COLO668 (cell line): Measurements from ENCODE around the gene NKX2-8.

Experiments used
- DNase-seq: peaks from one replicate; lab custom pipeline; 2025; ENCODE audit not compliant: unreplicated experiment; lab: John Stamatoyannopoulos, UW

NKX2-8 gene

GRCh38 chr14:36582011-36582873 lies at the start of gene NKX2-8:
NKX2-8 (minus strand) TSS chr14:36582614; CDS start chr14:36582389, 225 bp downstream.
- DNase-seq = peak; percentile 80

- DNase-seq = no peak
These were observed 45.6 kb upstream of the NKX2-8 start for GRCh38 chr14:36627981-36628380.

DNA sequence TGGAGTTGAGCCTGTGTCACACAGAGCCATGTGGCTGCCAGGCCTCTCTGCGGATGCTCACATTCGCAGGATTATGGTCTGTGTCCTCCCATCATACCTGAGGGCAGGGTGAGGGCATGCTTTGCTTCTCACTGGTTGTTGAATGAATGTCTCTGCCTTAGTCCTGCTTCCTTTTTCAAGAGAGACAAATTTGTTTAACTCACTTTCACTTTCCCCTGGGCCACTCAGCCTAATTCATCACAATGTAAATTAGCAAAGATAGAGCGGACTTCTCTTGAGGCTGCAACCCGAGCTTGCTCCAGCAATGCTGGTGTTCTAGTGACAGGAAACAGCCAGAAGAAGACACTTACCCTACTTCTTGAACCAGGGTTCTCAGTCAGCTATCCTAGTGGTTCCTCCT lies 43.7 kb upstream of the NKX2-8 start:
- DNase-seq = no peak

DNA sequence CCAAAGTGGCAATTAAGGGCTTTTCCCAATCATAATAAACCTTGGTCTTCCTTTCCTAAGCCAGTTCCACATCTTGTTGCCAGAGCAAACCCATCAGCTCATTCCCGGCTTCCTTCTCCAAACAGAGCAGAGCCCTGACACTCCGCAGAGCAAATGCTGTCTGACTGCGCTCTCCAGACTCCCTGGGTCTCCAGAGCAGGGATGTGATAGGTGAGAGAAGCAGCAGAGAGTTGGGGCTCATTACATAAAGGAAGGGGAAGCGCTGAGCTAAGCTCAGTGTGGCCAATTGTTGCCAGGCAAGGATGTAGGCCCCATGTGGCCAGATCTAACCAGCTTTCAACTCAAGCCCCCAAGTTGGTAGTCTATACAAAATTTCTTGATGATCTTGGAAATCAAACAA lies 43.0 kb upstream of the NKX2-8 start:
- DNase-seq = no peak

GRCh38 chr14:36625014-36625413 lies 42.6 kb upstream of the NKX2-8 start:
- DNase-seq = no peak

DNA sequence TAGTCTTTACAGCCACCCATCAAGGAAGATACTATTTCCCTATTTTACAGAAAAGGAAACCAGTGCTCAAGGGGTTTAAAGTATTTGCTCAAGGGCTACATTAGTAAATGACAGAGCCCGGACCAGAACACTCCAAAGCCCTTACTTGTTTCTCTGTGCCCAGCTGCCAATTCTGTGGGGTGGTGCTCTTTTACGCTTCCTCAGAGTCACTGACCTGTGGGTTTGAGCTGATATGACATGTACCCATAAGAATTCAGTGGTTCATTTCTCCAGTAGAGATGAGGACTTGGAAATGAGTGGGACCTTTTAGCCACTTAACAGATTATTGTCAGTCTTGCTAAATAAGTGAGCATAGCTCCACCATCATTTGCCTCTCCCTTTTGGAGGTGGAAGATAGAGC lies 37.4 kb upstream of the NKX2-8 start:
- no peak for DNase-seq

DNA sequence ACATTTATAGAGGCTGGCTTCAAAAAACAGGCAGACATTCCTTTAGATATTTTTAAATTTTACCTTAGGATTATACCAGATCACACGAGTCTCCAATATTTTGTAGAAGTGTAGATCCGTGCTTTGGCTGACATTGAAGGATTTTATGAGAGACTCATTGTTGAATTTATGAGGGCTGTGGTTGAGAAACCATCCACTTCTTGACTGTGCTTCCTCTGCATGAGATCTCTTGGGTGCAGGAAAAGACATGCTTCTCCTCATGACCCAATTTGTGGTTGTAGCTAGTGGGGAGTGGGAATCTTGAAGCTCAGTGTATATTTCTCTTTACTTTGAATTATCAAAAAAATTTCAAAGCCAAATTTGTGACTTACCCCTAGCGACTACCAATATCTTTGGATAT lies 36.7 kb upstream of the NKX2-8 start:
- no peak for DNase-seq

GRCh38 chr14:36618641-36619040 lies 36.2 kb upstream of the NKX2-8 start:
- no peak for DNase-seq

DNA sequence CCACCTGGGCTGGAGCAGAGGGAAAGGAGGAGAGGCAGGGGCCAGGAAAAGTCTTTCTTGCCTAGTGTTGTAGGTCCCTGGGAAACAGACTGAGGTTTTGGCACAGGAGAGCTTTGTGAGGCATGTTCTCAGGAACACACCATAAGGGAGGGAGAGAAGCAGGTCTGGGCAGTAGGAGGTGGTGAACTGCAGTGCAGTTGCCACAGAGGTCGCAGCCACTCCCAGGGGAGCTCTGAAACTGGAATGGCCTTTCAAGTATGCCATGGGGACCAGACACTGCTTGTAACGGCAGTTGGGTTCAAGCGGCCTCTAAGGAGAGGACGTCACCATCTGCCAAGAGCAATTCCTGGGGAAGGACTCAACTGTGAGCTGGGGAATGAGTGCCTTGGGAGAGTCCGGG lies 35.4 kb upstream of the NKX2-8 start:
- DNase-seq = no peak

- no peak for DNase-seq
These were observed 23.1 kb upstream of the NKX2-8 start for GRCh38 chr14:36605506-36605857.

- DNase-seq = peak; percentile 65
These were observed 22.5 kb upstream of the NKX2-8 start for GRCh38 chr14:36604757-36605505.

GRCh38 chr14:36600431-36600830 lies 18.0 kb upstream of the NKX2-8 start:
- DNase-seq = no peak

- DNase-seq = no peak
These were observed 9.1 kb upstream of the NKX2-8 start for GRCh38 chr14:36591482-36591881.

DNA sequence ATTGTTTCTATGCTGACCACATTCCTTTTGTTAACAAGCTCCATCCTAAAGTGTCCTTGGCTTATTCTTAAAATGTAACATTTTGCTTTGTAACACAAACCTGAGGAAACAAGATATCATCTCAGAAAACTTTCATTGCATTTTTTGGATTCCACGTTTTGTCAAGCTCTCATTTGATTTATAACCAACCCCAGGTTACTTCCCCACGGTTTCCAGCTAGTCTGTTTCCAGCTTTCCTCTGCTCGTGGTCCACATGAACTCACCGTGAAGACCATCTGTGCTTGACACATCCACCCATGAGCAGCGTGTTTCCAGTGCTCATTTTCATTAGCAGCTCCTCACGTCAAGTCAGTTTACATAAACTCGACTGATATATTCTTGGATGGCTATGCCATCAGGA lies 6.4 kb upstream of the NKX2-8 start:
- no peak for DNase-seq

- no peak for DNase-seq
These were observed 5.7 kb upstream of the NKX2-8 start for GRCh38 chr14:36588119-36588518.

GRCh38 chr14:36585100-36585499 lies 2.7 kb upstream of the NKX2-8 start:
- no peak for DNase-seq

DNA sequence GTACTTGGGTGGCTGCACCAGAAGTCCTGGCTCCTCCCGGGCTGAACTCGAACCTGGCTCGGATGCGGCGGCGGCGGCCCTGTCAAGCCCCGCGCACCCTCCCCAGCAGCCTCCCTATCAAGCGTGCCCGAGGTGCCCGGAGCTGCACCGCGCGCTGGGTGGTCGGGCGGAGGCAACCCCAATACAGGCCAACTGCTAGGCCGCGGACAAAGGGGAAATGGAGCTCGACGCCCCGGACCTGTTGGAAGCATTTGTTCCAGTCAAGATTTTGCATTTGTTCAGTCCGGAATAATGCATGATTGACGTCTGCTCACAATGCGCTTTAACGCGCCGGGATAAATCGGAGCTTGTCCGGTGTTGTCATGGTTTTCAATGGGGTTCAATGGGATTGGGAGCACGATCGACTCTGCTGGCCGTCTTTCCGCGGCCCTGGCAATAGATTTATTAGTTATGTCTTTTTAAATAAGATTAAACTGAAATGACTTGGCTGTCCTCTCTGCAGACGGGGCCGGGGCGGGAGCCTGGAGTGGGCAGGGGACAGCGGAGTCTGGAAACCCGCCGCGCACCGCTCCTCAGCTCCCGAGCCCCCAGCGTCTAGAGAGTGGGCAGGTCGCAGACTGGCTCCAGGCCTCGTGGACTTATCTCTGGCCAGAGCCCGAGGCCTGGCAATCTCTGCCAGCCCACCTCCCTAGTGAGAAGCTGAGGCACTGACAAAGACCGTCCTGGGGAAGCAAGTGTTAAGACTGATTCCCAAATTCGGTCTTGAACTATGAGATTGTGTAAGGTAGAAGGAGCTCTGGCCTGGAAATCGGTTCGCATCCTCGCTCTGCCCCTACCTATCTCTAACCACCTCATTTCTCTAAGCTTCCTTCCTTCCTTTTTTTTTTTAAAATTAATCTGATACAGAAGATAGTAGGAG lies 1.7 kb upstream of the NKX2-8 start:
- no peak for DNase-seq

- no peak for DNase-seq
These were observed 953 bp upstream of the NKX2-8 start for GRCh38 chr14:36583242-36583892.

DNA sequence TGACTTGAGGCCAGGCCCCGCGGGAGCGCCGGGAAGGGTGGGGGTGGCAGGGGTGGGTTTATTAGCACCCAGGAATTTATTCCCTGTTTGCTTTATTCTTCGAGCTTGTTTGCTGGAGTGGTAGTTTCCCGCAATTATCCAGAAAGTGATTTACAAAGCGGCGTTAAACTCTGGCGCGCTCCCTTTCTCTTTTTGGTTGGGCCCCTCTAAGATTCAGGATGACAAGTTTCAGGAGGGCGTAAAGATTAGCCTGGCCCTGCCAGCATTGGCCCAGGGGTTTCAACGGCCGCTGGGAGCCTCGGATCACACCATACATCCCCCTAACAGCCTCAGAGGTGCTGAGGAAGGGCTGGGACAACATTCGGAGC lies 444 bp upstream of the NKX2-8 start:
- no peak for DNase-seq

DNA sequence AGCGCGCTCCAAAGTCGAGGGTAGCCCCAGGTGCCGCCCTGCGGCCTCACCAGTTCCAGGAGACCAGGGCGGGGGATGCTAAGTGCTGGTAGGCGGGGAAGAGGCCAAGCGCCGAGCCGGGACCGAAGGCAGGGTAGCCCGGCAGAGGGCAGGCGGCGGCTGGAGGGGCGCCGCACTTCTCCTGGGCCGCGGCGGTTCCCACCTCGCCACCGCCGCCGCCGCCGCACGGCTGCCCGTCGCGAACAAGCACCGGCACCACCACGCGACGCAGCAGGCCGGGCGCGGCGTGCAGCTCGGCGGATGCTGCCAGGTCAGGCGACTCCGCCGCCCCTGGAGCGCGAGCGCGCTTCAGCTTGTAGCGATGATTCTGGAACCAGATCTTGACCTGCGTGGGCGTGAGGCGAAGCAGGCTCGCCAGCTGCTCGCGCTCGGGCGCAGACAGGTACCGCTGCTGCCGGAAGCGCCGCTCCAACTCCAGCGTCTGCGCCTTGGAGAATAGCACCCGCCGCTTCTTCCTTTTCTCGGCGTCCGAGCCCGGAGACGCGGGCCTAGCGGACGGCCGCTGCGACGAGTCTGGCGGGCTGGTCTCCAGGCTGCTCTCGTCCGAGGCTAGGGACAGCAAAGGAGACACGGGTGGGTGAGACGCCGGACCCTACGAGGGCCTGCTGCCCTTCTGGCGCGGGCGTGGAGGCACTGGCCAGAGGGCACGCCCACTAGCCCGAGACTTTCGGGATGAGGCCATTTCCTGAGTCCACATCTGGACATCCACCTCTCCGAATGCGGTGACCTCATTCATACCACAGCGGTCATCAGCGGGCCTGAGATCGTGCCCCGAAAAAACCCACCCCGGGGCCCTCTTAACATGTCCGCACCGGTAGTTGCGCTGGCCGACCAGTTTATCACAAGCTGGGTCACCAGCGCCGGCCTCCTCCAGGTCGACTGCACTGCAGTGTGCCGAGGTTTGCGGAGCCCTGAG lies 1.3 kb downstream of the NKX2-8 start:
- DNase-seq = peak; percentile 86
